Choroid plexus epithelial cell (primary cell): Measurements from ENCODE around the gene IL10.
"Not testable (repeated sequence)": the region's sequence is repeated elsewhere in the genome, so short reads cannot be mapped to it uniquely, and the experiment has no call there.

ENCODE experiments used
- DNase-seq: peaks from one replicate; pipeline ENCODE4 v3.0.0-alpha.2; 2010; ENCODE audit warnings: low read depth
- H3K4me3 ChIP-seq: 2 replicates; pipeline ENCODE4 v1.5.1; 2011; ENCODE audit warnings: low read depth, mild to moderate bottlenecking, control low read depth, low read length, moderate library complexity
- CTCF ChIP-seq: conservative IDR thresholded peaks from 2 replicates; pipeline ENCODE4 v1.5.1; 2011; ENCODE audit warnings: low read depth, mild to moderate bottlenecking, control low read depth, inconsistent platforms, low read length, moderate library complexity

IL10 gene

GRCh38 chr1:206786212-206786886 lies 14.1 kb upstream of the IL10 start:
- no peak overlapping the region for H3K4me3 ChIP-seq
- no peak for DNase-seq
- no peak for TF ChIP-seq CTCF

GRCh38 chr1:206785182-206785765 lies 13.0 kb upstream of the IL10 start:
- DNase-seq, result no peak
- no peak for TF ChIP-seq CTCF

GRCh38 chr1:206784471-206784903 lies 12.2 kb upstream of the IL10 start:
- DNase-seq, result no peak
- TF ChIP-seq CTCF, result no peak
- no peak overlapping the region for H3K4me3 ChIP-seq

More at GRCh38 chr1:206785182-206785765, 13.0 kb upstream of the IL10 start:
- no peak overlapping the region for H3K4me3 ChIP-seq

GRCh38 chr1:206783506-206783905 lies 11.2 kb upstream of the IL10 start:
- no peak overlapping the region for H3K4me3 ChIP-seq
- no peak for DNase-seq
- TF ChIP-seq CTCF, result no peak

- DNase-seq, result no peak
- no peak for TF ChIP-seq CTCF
- no peak overlapping the region for H3K4me3 ChIP-seq
Observed at GRCh38 chr1:206782448-206782847, 10.2 kb upstream of the IL10 start.

- no peak for DNase-seq
- TF ChIP-seq CTCF, result no peak
- H3K4me3 ChIP-seq, result no peak overlapping the region
Observed at GRCh38 chr1:206779638-206780037, 7.3 kb upstream of the IL10 start.

GRCh38 chr1:206778911-206779310 lies 6.6 kb upstream of the IL10 start:
- not testable (repeated sequence) for DNase-seq, H3K4me3 ChIP-seq
